DMS53 treated with DMSO at 0.1 percent for 48 hours (cell line): ENCODE results near the gene NWD2.

Experiments used
- DNase-seq: peaks from one replicate; lab custom pipeline; 2025; ENCODE audit not compliant: unreplicated experiment; lab: John Stamatoyannopoulos, UW

Gene NWD2

GRCh38 chr4:37279121-37279520, 34.6 kb downstream of the NWD2 start:
- no peak for DNase-seq

GRCh38 chr4:37279894-37280592, 35.5 kb downstream of the NWD2 start:
- DNase-seq = peak; percentile 77

- DNase-seq = no peak
These were observed 54.9 kb downstream of the NWD2 start for GRCh38 chr4:37299468-37299867.

GRCh38 chr4:37304612-37305011, 60.1 kb downstream of the NWD2 start:
- DNase-seq = no peak

- DNase-seq = no peak
These were observed 61.4 kb downstream of the NWD2 start for GRCh38 chr4:37305984-37306383.

GRCh38 chr4:37317104-37317643, 72.6 kb downstream of the NWD2 start:
- DNase-seq = no peak

- no peak for DNase-seq
These were observed 76.1 kb downstream of the NWD2 start for GRCh38 chr4:37320513-37321235.

GRCh38 chr4:37322122-37322521, 77.6 kb downstream of the NWD2 start:
- DNase-seq = no peak

GRCh38 chr4:37324546-37324945, 80.0 kb downstream of the NWD2 start:
- DNase-seq = peak; percentile 54

GRCh38 chr4:37326852-37327251, 82.3 kb downstream of the NWD2 start:
- DNase-seq = no peak

GRCh38 chr4:37338972-37339371, 94.4 kb downstream of the NWD2 start:
- DNase-seq = peak; percentile 98

- DNase-seq = no peak
These were observed 114.2 kb downstream of the NWD2 start for GRCh38 chr4:37358748-37359147.

GRCh38 chr4:37359261-37359660, 114.7 kb downstream of the NWD2 start:
- DNase-seq = no peak

- DNase-seq = no peak
These were observed 121.3 kb downstream of the NWD2 start for GRCh38 chr4:37365888-37366287.

GRCh38 chr4:37367901-37368300, 123.4 kb downstream of the NWD2 start:
- no peak for DNase-seq

- no peak for DNase-seq
These were observed 125.5 kb downstream of the NWD2 start for GRCh38 chr4:37370052-37370451.

GRCh38 chr4:37381040-37381668, 136.6 kb downstream of the NWD2 start:
- DNase-seq = no peak

- DNase-seq = peak; percentile 78
These were observed 139.2 kb downstream of the NWD2 start for GRCh38 chr4:37383579-37384229.

GRCh38 chr4:37385424-37385823, 140.9 kb downstream of the NWD2 start:
- no peak for DNase-seq

GRCh38 chr4:37388681-37389365, 144.3 kb downstream of the NWD2 start:
- no peak for DNase-seq

- DNase-seq = no peak
These were observed 144.8 kb downstream of the NWD2 start for GRCh38 chr4:37389366-37389765.
